GM10248 (cell line): Measurements from ENCODE around the gene NUS1.
"Not testable (repeated sequence)": the region's sequence is repeated elsewhere in the genome, so short reads cannot be mapped to it uniquely, and the experiment has no call there.

Experiments
- CTCF ChIA-PET: fragments of 300-600 bp; sonication (Branson Sonifier 250); formaldehyde crosslinking; extraction: SDS; loops from one replicate; lab custom pipeline; 2021; ENCODE audit warnings: antibody characterized with exemption; lab: Yijun Ruan, JAX
- POLR2A ChIA-PET: fragments of 350-650 bp; sonication (Branson Sonifier 250); formaldehyde crosslinking; extraction: SDS; loops from one replicate; lab custom pipeline; 2020; ENCODE audit warnings: antibody characterized with exemption; lab: Yijun Ruan, JAX
- DNase-seq: peaks from one replicate; pipeline ENCODE4 v3.0.0; 2012; ENCODE audit errors: extremely low spot score
- CTCF ChIP-seq: IDR thresholded peaks from 2 replicates; pipeline ENCODE4 v1.5.1; 2012; ENCODE audit warnings: mild to moderate bottlenecking, low read depth; ENCODE audit errors: extremely low read depth, missing control alignments, control extremely low read depth

NUS1 gene

GRCh38 chr6:117655380-117655779, 19.9 kb upstream of the NUS1 start:
- CTCF ChIA-PET = interaction anchor here (0.8 kb wide), 1 partner anchor 17 kb away, joined by 4 read pairs; no protein-coding TSS in a partner anchor
- DNase-seq = no peak
- TF ChIP-seq CTCF = no peak
- POLR2A ChIA-PET = no interaction called here

GRCh38 chr6:117666881-117667280, 8.4 kb upstream of the NUS1 start:
- ChIA-PET CTCF (no interaction called here), POLR2A (no interaction called here)
- no peak for DNase-seq
- TF ChIP-seq CTCF = no peak

GRCh38 chr6:117668736-117669135, 6.5 kb upstream of the NUS1 start:
- TF ChIP-seq CTCF = no peak
- ChIA-PET CTCF (no interaction called here), POLR2A (no interaction called here)
- DNase-seq = no peak

GRCh38 chr6:117674503-117674902, 766 bp upstream of the NUS1 start:
- POLR2A ChIA-PET = interaction anchor here (0.6 kb wide), 1 partner anchor 72 kb away, joined by 3 read pairs; the partner anchor contains the start of gene GOPC
- no peak for TF ChIP-seq CTCF
- CTCF ChIA-PET = interaction anchor here (1.3 kb wide), 1 partner anchor 8 kb away, joined by 3 read pairs; no protein-coding TSS in a partner anchor
- DNase-seq = no peak

- POLR2A ChIA-PET, CTCF ChIA-PET, DNase-seq: not testable (repeated sequence)
These were observed 511 bp downstream of the NUS1 start for GRCh38 chr6:117675658-117676301.

GRCh38 chr6:117676577-117677218, 1.4 kb downstream of the NUS1 start:
- ChIA-PET POLR2A (no interaction called here), CTCF (no interaction called here)
- no peak for DNase-seq
- no peak for TF ChIP-seq CTCF

GRCh38 chr6:117677553-117678141, 2.4 kb downstream of the NUS1 start:
- no peak for DNase-seq
- ChIA-PET CTCF (interaction anchor here (1.9 kb wide), 1 partner anchor 24 kb away, joined by 5 read pairs; no protein-coding TSS in a partner anchor), POLR2A (no interaction called here)
- no peak for TF ChIP-seq CTCF
